GM18861 (cell line): ENCODE results near the gene SERPINB7.
"Not testable (repeated sequence)": the region's sequence is repeated elsewhere in the genome, so short reads cannot be mapped to it uniquely, and the experiment has no call there.

ENCODE experiments used
- ATAC-seq: cut with Tn5 transposase; IDR thresholded peaks from one replicate; pipeline ENCODE4 v1.9.1; 2021; ENCODE audit not compliant: unreplicated experiment

The SERPINB7 gene, protein sequence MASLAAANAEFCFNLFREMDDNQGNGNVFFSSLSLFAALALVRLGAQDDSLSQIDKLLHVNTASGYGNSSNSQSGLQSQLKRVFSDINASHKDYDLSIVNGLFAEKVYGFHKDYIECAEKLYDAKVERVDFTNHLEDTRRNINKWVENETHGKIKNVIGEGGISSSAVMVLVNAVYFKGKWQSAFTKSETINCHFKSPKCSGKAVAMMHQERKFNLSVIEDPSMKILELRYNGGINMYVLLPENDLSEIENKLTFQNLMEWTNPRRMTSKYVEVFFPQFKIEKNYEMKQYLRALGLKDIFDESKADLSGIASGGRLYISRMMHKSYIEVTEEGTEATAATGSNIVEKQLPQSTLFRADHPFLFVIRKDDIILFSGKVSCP

DNA sequence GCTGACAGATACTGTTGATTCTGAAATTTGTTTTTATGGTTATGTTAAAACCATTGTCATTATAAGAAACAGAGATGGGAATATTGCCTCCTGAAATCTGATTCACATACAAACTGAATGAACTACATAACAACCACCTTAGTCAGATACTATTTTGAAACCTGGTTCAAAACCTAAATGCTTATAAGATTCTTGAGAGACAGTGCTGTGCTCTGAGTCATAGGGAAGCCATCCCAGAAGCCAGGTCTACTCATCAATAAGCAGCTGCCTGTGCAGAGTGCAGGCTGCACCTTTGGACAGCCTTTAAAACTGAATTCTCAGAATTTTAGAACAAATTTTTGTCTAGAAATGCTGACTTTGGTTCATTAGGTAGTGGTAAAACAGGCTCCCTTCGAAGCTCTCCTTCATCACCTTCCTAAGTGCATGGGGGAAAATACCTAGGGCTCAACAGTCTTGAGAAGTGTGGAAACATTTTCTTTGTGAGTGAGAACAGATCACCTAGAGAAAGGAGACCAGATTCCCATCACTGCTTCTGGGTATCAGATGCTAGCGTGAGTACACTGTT lies at the start of gene SERPINB7:
Gene SERPINB7, plus strand, starts transcription at position 253 of the 565 bp plus-strand sequence. CDS start 6,955 bp downstream, outside the sequence.
- no peak for ATAC-seq

GRCh38 chr18:63725682-63726480 lies 49.3 kb upstream of the SERPINB7 start:
- ATAC-seq, result no peak

- ATAC-seq, result no peak
Measured at GRCh38 chr18:63730773-63731172, 44.4 kb upstream of the SERPINB7 start.

GRCh38 chr18:63731215-63731614 lies 44.0 kb upstream of the SERPINB7 start:
- no peak for ATAC-seq

- ATAC-seq, result no peak
Measured at GRCh38 chr18:63736876-63737275, 38.3 kb upstream of the SERPINB7 start.

GRCh38 chr18:63741769-63742168 lies 33.4 kb upstream of the SERPINB7 start:
- no peak for ATAC-seq

GRCh38 chr18:63747006-63747405 lies 28.2 kb upstream of the SERPINB7 start:
- ATAC-seq, result no peak

DNA sequence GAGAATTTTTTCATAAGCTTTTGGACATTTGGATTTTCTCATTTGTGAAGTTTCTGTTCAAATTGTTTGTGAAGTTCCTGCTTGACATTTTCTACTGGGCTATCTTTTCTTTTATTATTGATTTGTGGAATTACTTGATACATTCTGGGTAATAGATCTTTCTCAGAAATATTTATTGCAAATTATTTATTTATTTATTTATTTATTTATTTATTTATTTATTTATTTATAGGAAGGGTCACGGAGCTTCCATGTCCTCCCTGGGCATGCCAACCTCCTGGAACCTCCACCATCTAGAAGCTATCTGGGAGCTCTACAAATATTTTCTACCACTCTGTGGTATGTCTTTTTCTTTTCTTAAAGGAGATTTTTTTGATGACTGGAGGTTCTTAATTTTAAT lies 25.7 kb upstream of the SERPINB7 start:
- no peak for ATAC-seq

GRCh38 chr18:63752636-63753035 lies 22.6 kb upstream of the SERPINB7 start:
- ATAC-seq, result no peak

DNA sequence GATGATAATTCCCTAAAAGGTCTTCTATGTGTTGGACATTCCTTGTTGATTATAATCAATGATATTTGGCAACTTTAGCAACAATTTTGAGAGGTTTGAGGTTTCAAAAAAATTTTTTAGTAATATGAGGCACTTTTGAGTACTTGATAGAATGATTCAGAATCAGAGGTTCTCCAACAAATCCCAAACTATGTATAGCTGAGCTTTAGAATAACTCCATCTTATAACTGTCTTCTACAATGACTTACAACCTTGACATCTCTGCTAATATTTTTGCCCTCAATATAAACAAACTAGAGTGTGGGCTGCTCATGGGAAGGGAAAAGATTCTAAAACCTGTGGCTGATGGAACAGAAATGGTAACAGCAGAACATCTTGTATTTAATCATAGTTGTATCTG lies 21.5 kb upstream of the SERPINB7 start:
- ATAC-seq, result no peak

GRCh38 chr18:63757541-63757940 lies 17.7 kb upstream of the SERPINB7 start:
- ATAC-seq, result no peak

DNA sequence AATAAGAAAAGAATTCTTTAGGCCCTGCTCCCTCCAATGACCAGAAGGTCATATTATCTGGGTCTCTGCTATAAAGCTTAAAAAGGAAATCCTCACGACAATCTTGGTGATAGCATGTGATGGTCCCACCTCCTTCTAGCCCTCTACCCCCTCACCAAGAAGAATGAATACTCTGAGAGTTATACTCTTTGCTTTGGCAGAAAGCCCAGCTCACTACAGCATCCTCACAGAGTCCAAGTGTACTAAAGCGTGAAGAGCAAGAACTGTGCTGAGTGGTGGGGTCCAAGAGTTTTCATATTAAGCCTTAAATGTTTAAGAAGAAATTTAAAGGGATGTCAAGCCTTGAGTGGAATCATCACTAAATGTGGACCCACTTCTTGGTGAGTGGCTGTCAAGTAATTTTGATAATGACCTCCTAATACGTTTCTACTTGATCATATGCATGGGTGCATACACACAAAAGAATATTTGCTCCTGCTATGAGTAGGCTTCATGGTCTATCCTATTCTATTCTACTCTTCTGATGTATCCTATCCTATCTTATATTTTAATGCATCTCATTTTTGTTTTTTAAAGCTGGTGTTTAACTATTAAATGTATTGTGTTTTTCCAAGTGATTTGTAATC lies 16.5 kb upstream of the SERPINB7 start:
- ATAC-seq, result no peak

- ATAC-seq, result not testable (repeated sequence)
Measured at GRCh38 chr18:63759786-63760185, 15.4 kb upstream of the SERPINB7 start.

GRCh38 chr18:63762518-63762917 lies 12.7 kb upstream of the SERPINB7 start:
- no peak for ATAC-seq

- ATAC-seq, result no peak
Measured at GRCh38 chr18:63763831-63764600, 11.2 kb upstream of the SERPINB7 start.

GRCh38 chr18:63765837-63766236 lies 9.4 kb upstream of the SERPINB7 start:
- ATAC-seq, result no peak

DNA sequence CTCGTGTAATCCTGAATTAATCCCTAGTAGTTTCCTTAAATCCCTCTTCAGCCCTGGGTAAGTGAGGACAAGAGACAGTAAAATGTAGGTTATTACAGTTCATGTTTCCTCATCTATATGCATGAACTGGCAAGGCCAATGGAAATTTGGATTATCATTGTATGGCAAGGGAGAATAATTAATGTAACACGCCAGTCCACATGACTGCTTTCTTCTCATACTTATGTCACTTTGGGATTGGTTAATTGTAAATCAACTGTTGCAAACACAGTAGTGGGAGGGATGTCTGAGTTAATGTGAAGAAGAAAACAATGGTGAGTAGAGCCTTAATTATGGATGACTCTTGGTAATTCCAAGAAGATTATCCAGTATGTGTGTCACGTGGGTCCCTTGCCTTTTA lies 1.7 kb upstream of the SERPINB7 start:
- no peak for ATAC-seq

- ATAC-seq, result no peak
Measured at GRCh38 chr18:63774511-63774910, 707 bp upstream of the SERPINB7 start.

- ATAC-seq, result no peak
Measured at GRCh38 chr18:63779386-63779785, 4.2 kb downstream of the SERPINB7 start.

- no peak for ATAC-seq
Measured at GRCh38 chr18:63783394-63783793, 8.2 kb downstream of the SERPINB7 start.
